H9 (cell line): Measurements from ENCODE around the gene GNPAT. TPM values are rescaled to one million over a fixed set of nuclear protein-coding genes. Genes with fewer than 3 reads are reported as not detected.

Experiments
- DNase-seq: peaks from one replicate; pipeline ENCODE4 v3.0.0-alpha.2; 2017
- H2AFZ ChIP-seq: one replicate; pipeline ENCODE4 v1.6.1; 2013; ENCODE audit warnings: mild to moderate bottlenecking, low read length, control low read depth, moderate library complexity
- H2AK5ac ChIP-seq: 2 replicates; pipeline ENCODE4 v1.6.1; 2013; ENCODE audit warnings: low read length, control low read depth, mixed read lengths; ENCODE audit not compliant: insufficient read length
- H2BK120ac ChIP-seq: one replicate; pipeline ENCODE4 v1.6.1; 2013; ENCODE audit warnings: low read depth, mild to moderate bottlenecking, low read length, control low read depth, inconsistent platforms; ENCODE audit not compliant: poor library complexity, severe bottlenecking
- H2BK12ac ChIP-seq: 2 replicates; pipeline ENCODE4 v1.6.1; 2013; ENCODE audit warnings: low read length, control low read depth, mixed read lengths, low read depth; ENCODE audit not compliant: insufficient read length
- H2BK15ac ChIP-seq: 2 replicates; pipeline ENCODE4 v1.6.1; 2013; ENCODE audit warnings: low read depth, low read length, control low read depth
- H2BK20ac ChIP-seq: one replicate; pipeline ENCODE4 v1.6.1; 2013; ENCODE audit warnings: low read depth, mild to moderate bottlenecking, low read length, control low read depth, inconsistent platforms; ENCODE audit not compliant: poor library complexity, severe bottlenecking
- H2BK5ac ChIP-seq: 2 replicates; pipeline ENCODE4 v1.6.1; 2013; ENCODE audit warnings: low read length, control low read depth, mixed read lengths; ENCODE audit not compliant: insufficient read length
- H3K14ac ChIP-seq: 2 replicates; pipeline ENCODE4 v1.6.1; 2013; ENCODE audit warnings: low read length, control low read depth; ENCODE audit not compliant: insufficient read depth
- H3K18ac ChIP-seq: 2 replicates; pipeline ENCODE4 v1.6.1; 2013; ENCODE audit warnings: low read depth, mild to moderate bottlenecking, mixed read lengths, low read length, control low read depth; ENCODE audit not compliant: insufficient read length
- H3K23ac ChIP-seq: 2 replicates; pipeline ENCODE4 v1.6.1; 2013; ENCODE audit warnings: low read length, control low read depth, mixed read lengths, low read depth; ENCODE audit not compliant: insufficient read length
- H3K23me2 ChIP-seq: 2 replicates; pipeline ENCODE4 v1.6.1; 2013; ENCODE audit warnings: low read depth, mild to moderate bottlenecking, mixed read lengths, low read length, control low read depth; ENCODE audit not compliant: insufficient read length, poor library complexity, severe bottlenecking
- H3K27ac ChIP-seq: 2 replicates; pipeline ENCODE4 v1.5.1; 2013; ENCODE audit warnings: low read length, control low read depth, mixed read lengths, low read depth; ENCODE audit not compliant: insufficient read length
- H3K27me3 ChIP-seq: 2 replicates; pipeline ENCODE4 v1.6.1; 2013; ENCODE audit warnings: low read length, control low read depth, inconsistent platforms; ENCODE audit not compliant: insufficient read depth
- H3K4ac ChIP-seq: 2 replicates; pipeline ENCODE4 v1.6.1; 2013; ENCODE audit warnings: low read depth, mild to moderate bottlenecking, control low read depth, inconsistent platforms, low read length, moderate library complexity
- H3K4me1 ChIP-seq: 2 replicates; pipeline ENCODE4 v1.6.1; 2013; ENCODE audit warnings: low read length, control low read depth, inconsistent platforms; ENCODE audit not compliant: insufficient read depth
- H3K4me2 ChIP-seq: 2 replicates; pipeline ENCODE4 v1.6.1; 2013; ENCODE audit warnings: low read length, control low read depth, mixed read lengths; ENCODE audit not compliant: insufficient read length, insufficient read depth
- H3K56ac ChIP-seq: 2 replicates; pipeline ENCODE4 v1.6.1; 2013; ENCODE audit warnings: low read depth, mild to moderate bottlenecking, mixed read lengths, low read length, control low read depth; ENCODE audit not compliant: insufficient read length
- H3K79me1 ChIP-seq: 2 replicates; pipeline ENCODE4 v1.6.1; 2013; ENCODE audit warnings: low read depth, mild to moderate bottlenecking, moderate library complexity, low read length, control low read depth, inconsistent platforms; ENCODE audit not compliant: insufficient read depth, poor library complexity, severe bottlenecking
- H3K79me2 ChIP-seq: 2 replicates; pipeline ENCODE4 v1.6.1; 2013; ENCODE audit warnings: low read length, control low read depth, inconsistent platforms; ENCODE audit not compliant: insufficient read depth
- H3K9ac ChIP-seq: 2 replicates; pipeline ENCODE4 v1.6.1; 2013; ENCODE audit warnings: low read length, control low read depth, mixed read lengths; ENCODE audit not compliant: insufficient read length; ENCODE audit errors: extremely low read depth
- H3K9me3 ChIP-seq: one replicate; pipeline ENCODE4 v1.6.1; 2013; ENCODE audit warnings: low read depth, low read length, inconsistent platforms; ENCODE audit not compliant: control insufficient read depth
- H3T11ph ChIP-seq: one replicate; pipeline ENCODE4 v1.6.1; 2013; ENCODE audit warnings: mild to moderate bottlenecking, low read length, control low read depth, inconsistent platforms
- H4K20me1 ChIP-seq: one replicate; pipeline ENCODE4 v1.6.1; 2013; ENCODE audit not compliant: control insufficient read depth, insufficient read length, insufficient read depth
- H4K5ac ChIP-seq: 2 replicates; pipeline ENCODE4 v1.6.1; 2013; ENCODE audit warnings: low read depth, mild to moderate bottlenecking, mixed read lengths, low read length, control low read depth; ENCODE audit not compliant: insufficient read length
- H4K8ac ChIP-seq: replicated peaks from 2 replicates; pipeline ENCODE4 v1.6.1; 2013; ENCODE audit warnings: low read length, control low read depth, mixed read lengths, low read depth; ENCODE audit not compliant: insufficient read length
- H4K91ac ChIP-seq: 2 replicates; pipeline ENCODE4 v1.6.1; 2013; ENCODE audit warnings: low read depth, mild to moderate bottlenecking, moderate library complexity, mixed read lengths, low read length, control low read depth; ENCODE audit not compliant: insufficient read length
- H3K27ac Mint-ChIP-seq, 3 experiments: 2 replicates in 2 of 3; 3 replicates in 1 of 3; pipeline ENCODE4 v1.8.0; 2020 to 2021; ENCODE audit warnings: mixed read lengths in 3 of 3, mild to moderate bottlenecking in 1 of 3, moderate library complexity in 1 of 3
- H3K27me3 Mint-ChIP-seq: 2 replicates; pipeline ENCODE4 v1.8.0; 2021; ENCODE audit warnings: low read depth, mild to moderate bottlenecking, moderate library complexity, mixed read lengths
- H3K36me3 Mint-ChIP-seq, 3 experiments: 2 replicates in 2 of 3; 3 replicates in 1 of 3; pipeline ENCODE4 v1.8.0; 2020 to 2021; ENCODE audit warnings: low read depth in 3 of 3, mixed read lengths in 3 of 3; ENCODE audit not compliant: insufficient read depth in 1 of 3
- H3K4me1 Mint-ChIP-seq, 2 experiments: 2 replicates each; pipeline ENCODE4 v1.8.0; 2020; ENCODE audit warnings: mixed read lengths in 2 of 2
- H3K4me3 Mint-ChIP-seq, 2 experiments: 2 replicates in 1 of 2; 3 replicates in 1 of 2; pipeline ENCODE4 v1.8.0; 2020 to 2021; ENCODE audit warnings: mild to moderate bottlenecking in 2 of 2, mixed read lengths in 2 of 2, moderate library complexity in 1 of 2
- H3K9me3 Mint-ChIP-seq, 2 experiments: 2 replicates in 1 of 2; 3 replicates in 1 of 2; pipeline ENCODE4 v1.8.0; 2020; ENCODE audit warnings: mild to moderate bottlenecking in 2 of 2, mixed read lengths in 2 of 2, moderate library complexity in 1 of 2
- CTCF ChIP-seq: fragments of 200-600 bp; sonication (generic); conservative IDR thresholded peaks from 3 replicates; pipeline ENCODE4 v1.8.0; 2021; ENCODE audit warnings: antibody characterized with exemption, mild to moderate bottlenecking
- WGBS: extraction: QIAGEN DNeasy Blood & Tissue Kit; methylation state at CpG from one replicate; pipeline ENCODE4 v1.1.7; 2013; ENCODE audit warnings: missing lambda C conversion rate, low lambda C conversion rate, mixed read lengths; ENCODE audit not compliant: insufficient read length; ENCODE audit errors: extremely low coverage; 5-methylcytosine and 5-hydroxymethylcytosine counted together
- total RNA-seq: library from RNA; stranded (reverse); gene quantifications from 2 replicates; pipeline ENCODE4 v1.2.1, GENCODE V29; 2021

GNPAT gene
- total RNA-seq, 1 experiment from 2014 or later = 38.1 TPM

- no peak overlapping the region for H2BK15ac ChIP-seq
- H4K8ac ChIP-seq = no peak overlapping the region
- no peaks in the 10 kb centered on the region for H3K79me1 ChIP-seq
- H3K79me2 ChIP-seq = no peaks in the 10 kb centered on the region
- H2AK5ac ChIP-seq = no peak overlapping the region
- H3K27me3 ChIP-seq = peaks cover 30% of the 10 kb centered on the region
- H3K4me2 ChIP-seq = no peak overlapping the region
- H2BK12ac ChIP-seq = no peak overlapping the region
- no peaks in the 10 kb centered on the region for H3K9me3 ChIP-seq
- no peak overlapping the region for H3K27ac ChIP-seq
- H3K23ac ChIP-seq = no peak overlapping the region
- no peak overlapping the region for H3K56ac ChIP-seq
- H3K27ac Mint-ChIP-seq = no peak overlapping the region
- no peak overlapping the region for H4K5ac ChIP-seq
- no peak for TF ChIP-seq CTCF
- no peak overlapping the region for H3K18ac ChIP-seq
- no peak overlapping the region for H2BK120ac ChIP-seq
- H4K20me1 ChIP-seq = no peaks in the 10 kb centered on the region
- no peak overlapping the region for H3K4me3 Mint-ChIP-seq
- H2BK5ac ChIP-seq = no peak overlapping the region
- H3K4me1 ChIP-seq = no peaks in the 10 kb centered on the region
- no peak for DNase-seq
- H3K36me3 Mint-ChIP-seq = no peaks in the 10 kb centered on the region
- no peaks in the 10 kb centered on the region; a peak in 1 of 5 replicates for H3K9me3 Mint-ChIP-seq
- H2AFZ ChIP-seq = no peak overlapping the region
- H3K14ac ChIP-seq = no peak overlapping the region
- H3K4ac ChIP-seq = no peak overlapping the region
- H3T11ph ChIP-seq = no peak overlapping the region
- no peaks in the 10 kb centered on the region for H3K23me2 ChIP-seq
- no peak overlapping the region for H4K91ac ChIP-seq
- H3K27me3 Mint-ChIP-seq = peaks cover 98% of the 10 kb centered on the region
- H3K9ac ChIP-seq = no peak overlapping the region
- H3K4me1 Mint-ChIP-seq = peaks cover 12 to 13% of the 10 kb centered on the region in 2 experiments
- H2BK20ac ChIP-seq = no peak overlapping the region
- no CpG with 5 or more reads among the region's 6 CpGs for WGBS
Observed at GRCh38 chr1:231210126-231210525, 30.9 kb upstream of the GNPAT start.
